H1 (cell line): ENCODE data around the gene NR3C2. TPM values are rescaled to one million over a fixed set of nuclear protein-coding genes. Genes with fewer than 3 reads are reported as not detected.

Experiments
- CREB1 ChIP-seq: IDR thresholded peaks from 2 replicates; pipeline ENCODE4 v1.6.1; 2012; ENCODE audit warnings: inconsistent platforms
- EGR1 ChIP-seq: IDR thresholded peaks from 2 replicates; pipeline ENCODE4 v1.6.1; 2011; ENCODE audit warnings: low read depth, low read length, borderline replicate concordance
- EZH2 ChIP-seq: fragments of 200-600 bp; sonication (generic); IDR thresholded peaks from 2 replicates; pipeline ENCODE4 v1.7.1; 2012; ENCODE audit warnings: low read depth, mild to moderate bottlenecking, moderate library complexity, low read length, inconsistent platforms; ENCODE audit not compliant: severe bottlenecking
- polyA plus RNA-seq, 7 experiments: library from polyadenylated mRNA; depleted of rRNA in 3 of 7; stranded (reverse) in 5 of 7; unstranded in 2 of 7; fragments of >200 nt in 5 of 7; fragments of 200-250 nt in 2 of 7; gene quantifications; 1 replicate in 5 of 7; 2 replicates in 1 of 7; 4 replicates in 1 of 7; pipeline versions ENCODE4 v1.2.1 to v1.2.3, GENCODE V29; 2011 to 2013; ENCODE audit warnings: missing spikeins in 2 of 7, mixed read lengths in 2 of 7
- total RNA-seq: library from RNA; stranded (reverse); fragmentation: NEBNext Ultra II Directional; extraction: Animal tissue kit (Norgen Biotek cat#: 25700); gene quantifications from 2 replicates; pipeline ENCODE4 v1.2.1, GENCODE V29; 2021
- TF ChIP-seq, protein P1 (sequence below): fragments of 300-600 bp; sonication (generic); IDR thresholded peaks from 2 replicates; pipeline ENCODE4 v1.7.1; 2012; ENCODE audit warnings: low read length, moderate library complexity, mild to moderate bottlenecking, inconsistent platforms; ENCODE audit not compliant: insufficient replicate concordance

Gene NR3C2
- total and polyA plus RNA-seq, 2 of the 8 experiments (the other 6 are each of a cell fraction or from before 2014, with no cell fraction given): 0.80 to 3.9 TPM

DNA sequence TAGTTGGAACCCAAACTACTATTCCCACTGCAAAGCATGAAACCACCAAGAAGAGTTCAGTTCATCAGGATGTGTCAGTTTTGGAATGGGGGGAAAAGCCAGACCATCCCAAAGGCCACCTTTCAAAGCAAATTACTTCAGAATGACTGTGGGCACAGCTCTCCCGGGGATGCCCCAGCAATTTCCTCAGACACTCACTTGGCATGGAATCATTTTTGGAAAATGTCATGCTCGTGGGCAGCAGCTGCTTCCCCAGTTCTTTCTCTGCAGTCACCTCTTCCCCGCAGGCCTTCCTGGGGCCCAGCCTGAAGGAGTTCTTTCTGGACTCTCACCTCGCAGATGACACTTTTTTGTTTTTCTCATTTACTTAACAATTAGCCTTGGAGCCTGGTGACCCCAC is 350.3 kb downstream of the NR3C2 start (continued):
- TF ChIP-seq EGR1: no peak
- TF ChIP-seq, protein P1, sequence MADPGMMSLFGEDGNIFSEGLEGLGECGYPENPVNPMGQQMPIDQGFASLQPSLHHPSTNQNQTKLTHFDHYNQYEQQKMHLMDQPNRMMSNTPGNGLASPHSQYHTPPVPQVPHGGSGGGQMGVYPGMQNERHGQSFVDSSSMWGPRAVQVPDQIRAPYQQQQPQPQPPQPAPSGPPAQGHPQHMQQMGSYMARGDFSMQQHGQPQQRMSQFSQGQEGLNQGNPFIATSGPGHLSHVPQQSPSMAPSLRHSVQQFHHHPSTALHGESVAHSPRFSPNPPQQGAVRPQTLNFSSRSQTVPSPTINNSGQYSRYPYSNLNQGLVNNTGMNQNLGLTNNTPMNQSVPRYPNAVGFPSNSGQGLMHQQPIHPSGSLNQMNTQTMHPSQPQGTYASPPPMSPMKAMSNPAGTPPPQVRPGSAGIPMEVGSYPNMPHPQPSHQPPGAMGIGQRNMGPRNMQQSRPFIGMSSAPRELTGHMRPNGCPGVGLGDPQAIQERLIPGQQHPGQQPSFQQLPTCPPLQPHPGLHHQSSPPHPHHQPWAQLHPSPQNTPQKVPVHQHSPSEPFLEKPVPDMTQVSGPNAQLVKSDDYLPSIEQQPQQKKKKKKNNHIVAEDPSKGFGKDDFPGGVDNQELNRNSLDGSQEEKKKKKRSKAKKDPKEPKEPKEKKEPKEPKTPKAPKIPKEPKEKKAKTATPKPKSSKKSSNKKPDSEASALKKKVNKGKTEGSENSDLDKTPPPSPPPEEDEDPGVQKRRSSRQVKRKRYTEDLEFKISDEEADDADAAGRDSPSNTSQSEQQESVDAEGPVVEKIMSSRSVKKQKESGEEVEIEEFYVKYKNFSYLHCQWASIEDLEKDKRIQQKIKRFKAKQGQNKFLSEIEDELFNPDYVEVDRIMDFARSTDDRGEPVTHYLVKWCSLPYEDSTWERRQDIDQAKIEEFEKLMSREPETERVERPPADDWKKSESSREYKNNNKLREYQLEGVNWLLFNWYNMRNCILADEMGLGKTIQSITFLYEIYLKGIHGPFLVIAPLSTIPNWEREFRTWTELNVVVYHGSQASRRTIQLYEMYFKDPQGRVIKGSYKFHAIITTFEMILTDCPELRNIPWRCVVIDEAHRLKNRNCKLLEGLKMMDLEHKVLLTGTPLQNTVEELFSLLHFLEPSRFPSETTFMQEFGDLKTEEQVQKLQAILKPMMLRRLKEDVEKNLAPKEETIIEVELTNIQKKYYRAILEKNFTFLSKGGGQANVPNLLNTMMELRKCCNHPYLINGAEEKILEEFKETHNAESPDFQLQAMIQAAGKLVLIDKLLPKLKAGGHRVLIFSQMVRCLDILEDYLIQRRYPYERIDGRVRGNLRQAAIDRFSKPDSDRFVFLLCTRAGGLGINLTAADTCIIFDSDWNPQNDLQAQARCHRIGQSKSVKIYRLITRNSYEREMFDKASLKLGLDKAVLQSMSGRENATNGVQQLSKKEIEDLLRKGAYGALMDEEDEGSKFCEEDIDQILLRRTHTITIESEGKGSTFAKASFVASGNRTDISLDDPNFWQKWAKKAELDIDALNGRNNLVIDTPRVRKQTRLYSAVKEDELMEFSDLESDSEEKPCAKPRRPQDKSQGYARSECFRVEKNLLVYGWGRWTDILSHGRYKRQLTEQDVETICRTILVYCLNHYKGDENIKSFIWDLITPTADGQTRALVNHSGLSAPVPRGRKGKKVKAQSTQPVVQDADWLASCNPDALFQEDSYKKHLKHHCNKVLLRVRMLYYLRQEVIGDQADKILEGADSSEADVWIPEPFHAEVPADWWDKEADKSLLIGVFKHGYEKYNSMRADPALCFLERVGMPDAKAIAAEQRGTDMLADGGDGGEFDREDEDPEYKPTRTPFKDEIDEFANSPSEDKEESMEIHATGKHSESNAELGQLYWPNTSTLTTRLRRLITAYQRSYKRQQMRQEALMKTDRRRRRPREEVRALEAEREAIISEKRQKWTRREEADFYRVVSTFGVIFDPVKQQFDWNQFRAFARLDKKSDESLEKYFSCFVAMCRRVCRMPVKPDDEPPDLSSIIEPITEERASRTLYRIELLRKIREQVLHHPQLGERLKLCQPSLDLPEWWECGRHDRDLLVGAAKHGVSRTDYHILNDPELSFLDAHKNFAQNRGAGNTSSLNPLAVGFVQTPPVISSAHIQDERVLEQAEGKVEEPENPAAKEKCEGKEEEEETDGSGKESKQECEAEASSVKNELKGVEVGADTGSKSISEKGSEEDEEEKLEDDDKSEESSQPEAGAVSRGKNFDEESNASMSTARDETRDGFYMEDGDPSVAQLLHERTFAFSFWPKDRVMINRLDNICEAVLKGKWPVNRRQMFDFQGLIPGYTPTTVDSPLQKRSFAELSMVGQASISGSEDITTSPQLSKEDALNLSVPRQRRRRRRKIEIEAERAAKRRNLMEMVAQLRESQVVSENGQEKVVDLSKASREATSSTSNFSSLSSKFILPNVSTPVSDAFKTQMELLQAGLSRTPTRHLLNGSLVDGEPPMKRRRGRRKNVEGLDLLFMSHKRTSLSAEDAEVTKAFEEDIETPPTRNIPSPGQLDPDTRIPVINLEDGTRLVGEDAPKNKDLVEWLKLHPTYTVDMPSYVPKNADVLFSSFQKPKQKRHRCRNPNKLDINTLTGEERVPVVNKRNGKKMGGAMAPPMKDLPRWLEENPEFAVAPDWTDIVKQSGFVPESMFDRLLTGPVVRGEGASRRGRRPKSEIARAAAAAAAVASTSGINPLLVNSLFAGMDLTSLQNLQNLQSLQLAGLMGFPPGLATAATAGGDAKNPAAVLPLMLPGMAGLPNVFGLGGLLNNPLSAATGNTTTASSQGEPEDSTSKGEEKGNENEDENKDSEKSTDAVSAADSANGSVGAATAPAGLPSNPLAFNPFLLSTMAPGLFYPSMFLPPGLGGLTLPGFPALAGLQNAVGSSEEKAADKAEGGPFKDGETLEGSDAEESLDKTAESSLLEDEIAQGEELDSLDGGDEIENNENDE: no peak
- no peak for TF ChIP-seq CREB1
- no peak for TF ChIP-seq EZH2
- TF ChIP-seq, all 59 proteins: peak for 0
